GM15510 (cell line): ENCODE results near the gene NCKAP5.

ENCODE experiments used
- POLR2A ChIP-seq: IDR thresholded peaks from 3 replicates; pipeline ENCODE4 v1.6.1; 2011; ENCODE audit warnings: borderline replicate concordance; ENCODE audit not compliant: insufficient read length; ENCODE audit errors: extremely low read depth

NCKAP5 gene

DNA sequence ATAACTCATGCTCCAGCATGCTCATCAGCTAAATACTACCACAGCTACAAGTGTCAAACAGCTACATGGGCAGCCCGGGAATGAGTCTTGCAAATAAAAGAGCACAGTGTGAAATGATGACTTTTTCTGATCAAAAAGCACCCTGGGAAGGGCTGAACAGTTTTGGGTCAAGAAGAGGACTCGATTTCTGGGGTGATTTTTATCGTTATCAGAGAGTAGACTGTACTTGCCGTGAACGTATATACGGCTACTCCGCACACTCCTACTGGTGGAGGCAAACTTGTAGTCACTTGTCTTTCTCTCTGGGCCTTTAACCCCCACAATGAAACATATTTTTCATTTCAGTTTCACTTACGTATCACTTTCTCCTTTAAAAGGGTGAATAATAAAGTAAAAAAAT, 54.4 kb downstream of the NCKAP5 start:
- no peak for TF ChIP-seq POLR2A

GRCh38 chr2:133512121-133512520, 56.1 kb downstream of the NCKAP5 start:
- TF ChIP-seq POLR2A = no peak

DNA sequence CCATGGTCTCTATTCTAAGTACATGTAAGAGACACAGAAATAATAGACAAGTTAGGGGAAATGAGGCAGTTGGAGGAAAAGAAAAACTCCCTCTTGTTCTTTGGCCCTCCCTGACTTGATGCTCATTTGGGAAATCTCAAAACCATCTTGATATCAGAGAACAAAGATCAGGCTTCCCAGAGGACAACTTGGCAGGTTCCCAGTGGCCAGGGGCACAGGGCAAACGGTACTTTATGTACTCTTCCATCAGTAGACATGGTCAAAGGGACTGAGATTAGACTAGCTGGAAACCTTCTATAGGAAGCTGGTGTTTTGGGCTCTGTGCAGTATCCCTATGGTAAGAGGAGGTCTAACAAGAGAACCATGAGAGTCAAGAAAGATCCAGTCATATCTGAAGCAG, 56.6 kb downstream of the NCKAP5 start:
- TF ChIP-seq POLR2A = no peak

- no peak for TF ChIP-seq POLR2A
Measured at GRCh38 chr2:133509777-133510176, 58.5 kb downstream of the NCKAP5 start.

DNA sequence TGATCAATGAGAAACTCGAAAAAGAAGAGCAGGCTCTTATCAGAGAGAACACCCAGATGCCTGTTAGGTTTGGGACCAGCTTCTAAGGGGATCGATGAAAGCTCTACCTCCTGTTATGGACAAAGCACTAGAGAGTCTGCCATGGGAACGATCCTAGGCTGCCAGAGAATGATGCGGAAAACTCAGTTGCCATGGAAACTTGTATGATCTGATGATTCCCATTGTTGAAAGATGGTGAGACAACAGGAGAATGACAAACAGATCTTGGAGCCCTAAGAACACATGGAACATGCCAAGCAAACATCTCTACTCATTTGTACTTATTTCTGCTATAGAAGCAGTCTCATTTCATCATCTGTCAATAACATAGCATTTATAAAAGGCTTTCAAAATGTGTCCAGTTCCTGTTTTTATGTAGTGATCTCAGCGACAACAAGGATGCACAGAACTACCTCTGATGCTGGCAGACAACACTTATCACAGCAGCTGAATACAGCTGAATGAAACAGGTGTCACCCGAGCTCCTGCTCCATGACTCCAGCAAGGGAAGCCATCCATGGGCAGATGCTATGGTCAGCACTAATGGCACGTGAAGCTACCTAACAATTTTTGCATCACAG, 59.6 kb downstream of the NCKAP5 start:
- no peak for TF ChIP-seq POLR2A

DNA sequence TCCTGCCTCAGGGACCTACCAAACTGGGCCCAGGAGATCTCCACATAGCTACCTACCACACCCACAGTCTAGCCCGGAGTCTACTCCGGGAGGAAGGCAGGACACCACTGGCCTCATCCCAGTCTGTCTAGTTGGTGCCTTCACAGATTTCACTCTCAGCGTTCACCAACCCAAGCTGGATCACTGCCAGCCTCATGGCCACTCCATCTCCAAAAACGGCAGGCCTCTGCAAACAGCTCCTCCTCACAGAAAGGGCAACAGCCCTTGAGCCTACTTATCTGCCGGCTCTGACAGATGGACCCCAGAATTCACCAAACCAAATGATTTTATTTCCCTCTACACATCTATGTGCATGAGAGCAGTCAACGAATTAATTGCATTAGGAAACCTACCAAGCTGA, 61.3 kb downstream of the NCKAP5 start:
- TF ChIP-seq POLR2A = no peak

- TF ChIP-seq POLR2A = no peak
Measured at GRCh38 chr2:133504566-133505505, 63.4 kb downstream of the NCKAP5 start.

DNA sequence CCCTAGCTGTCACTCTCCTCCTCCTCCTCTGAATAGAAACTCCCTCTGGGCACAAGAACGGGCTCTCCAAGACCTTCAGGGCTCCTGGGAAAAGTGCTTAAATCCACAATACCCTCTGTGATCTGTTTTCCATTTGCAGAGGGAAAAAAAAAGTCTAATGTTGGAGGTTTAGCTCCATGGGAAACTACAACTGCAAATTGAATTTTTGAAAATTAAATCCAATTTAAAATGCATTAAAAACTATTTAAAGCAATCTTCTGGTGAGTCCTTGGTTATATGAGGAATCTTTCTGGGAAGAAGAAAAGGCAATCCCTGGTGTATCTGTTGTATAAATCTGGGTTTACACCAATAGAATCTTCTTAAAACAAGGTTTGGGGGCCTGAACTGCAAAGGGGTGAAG, 64.3 kb downstream of the NCKAP5 start:
- no peak for TF ChIP-seq POLR2A

DNA sequence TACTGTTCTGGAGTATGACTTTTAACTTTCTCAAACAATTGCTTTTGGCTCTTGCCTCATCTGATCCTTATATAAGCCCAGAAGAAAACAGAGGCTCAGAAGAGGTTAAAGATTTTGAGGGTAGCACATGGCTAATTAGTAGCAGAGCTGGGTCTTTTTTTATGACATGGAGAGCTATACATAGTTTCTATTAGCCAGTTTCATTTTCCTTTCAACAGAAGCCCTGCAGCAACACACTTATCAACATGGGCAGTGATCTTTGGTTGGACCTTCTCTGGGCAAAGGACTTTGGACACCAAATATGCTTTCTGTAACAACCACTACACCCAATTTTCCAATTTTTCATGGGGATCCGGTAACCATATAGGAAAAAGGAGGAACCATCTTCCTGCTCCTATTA, 64.9 kb downstream of the NCKAP5 start:
- TF ChIP-seq POLR2A = no peak

DNA sequence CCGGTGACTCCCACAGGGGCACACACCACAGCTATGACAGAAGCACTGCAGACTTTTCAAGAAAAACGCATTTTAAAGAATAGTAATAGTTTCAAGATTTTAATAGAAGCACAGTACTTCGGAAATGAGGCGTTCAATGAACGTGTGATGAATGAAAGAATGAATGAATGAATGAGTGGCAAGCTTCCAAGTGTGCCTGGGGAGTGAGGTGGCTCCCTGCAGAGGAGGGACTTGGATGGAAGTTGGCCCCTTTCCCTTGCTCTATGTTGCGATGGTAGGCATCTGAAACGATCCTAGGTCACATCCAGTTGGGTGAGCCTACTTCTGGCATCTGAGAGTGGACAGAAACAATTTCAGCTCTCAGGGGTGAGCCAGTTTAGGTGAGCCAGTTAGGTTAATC, 65.6 kb downstream of the NCKAP5 start:
- no peak for TF ChIP-seq POLR2A

DNA sequence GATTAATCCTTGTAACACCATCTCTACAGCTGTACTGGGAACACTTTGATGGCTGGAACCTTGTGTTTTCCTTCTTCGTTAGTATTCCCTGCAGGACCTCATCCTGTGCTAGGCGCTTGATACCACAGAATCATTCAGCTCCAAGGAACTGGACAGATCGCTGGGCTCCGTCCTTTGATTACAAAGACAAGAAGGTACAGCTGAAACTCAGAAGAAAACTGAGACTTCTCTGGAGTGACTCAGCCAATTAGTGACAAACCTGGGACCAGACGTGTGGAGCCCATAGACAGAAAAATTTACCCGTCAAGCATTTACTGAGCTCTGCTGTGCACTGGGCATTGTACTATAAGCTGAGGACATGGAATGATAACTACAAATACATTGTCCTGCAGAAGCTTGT, 67.3 kb downstream of the NCKAP5 start:
- no peak for TF ChIP-seq POLR2A

- TF ChIP-seq POLR2A = no peak
Measured at GRCh38 chr2:133498662-133499585, 69.3 kb downstream of the NCKAP5 start.

- no peak for TF ChIP-seq POLR2A
Measured at GRCh38 chr2:133497951-133498565, 70.2 kb downstream of the NCKAP5 start.

GRCh38 chr2:133497270-133497893, 70.9 kb downstream of the NCKAP5 start:
- no peak for TF ChIP-seq POLR2A

DNA sequence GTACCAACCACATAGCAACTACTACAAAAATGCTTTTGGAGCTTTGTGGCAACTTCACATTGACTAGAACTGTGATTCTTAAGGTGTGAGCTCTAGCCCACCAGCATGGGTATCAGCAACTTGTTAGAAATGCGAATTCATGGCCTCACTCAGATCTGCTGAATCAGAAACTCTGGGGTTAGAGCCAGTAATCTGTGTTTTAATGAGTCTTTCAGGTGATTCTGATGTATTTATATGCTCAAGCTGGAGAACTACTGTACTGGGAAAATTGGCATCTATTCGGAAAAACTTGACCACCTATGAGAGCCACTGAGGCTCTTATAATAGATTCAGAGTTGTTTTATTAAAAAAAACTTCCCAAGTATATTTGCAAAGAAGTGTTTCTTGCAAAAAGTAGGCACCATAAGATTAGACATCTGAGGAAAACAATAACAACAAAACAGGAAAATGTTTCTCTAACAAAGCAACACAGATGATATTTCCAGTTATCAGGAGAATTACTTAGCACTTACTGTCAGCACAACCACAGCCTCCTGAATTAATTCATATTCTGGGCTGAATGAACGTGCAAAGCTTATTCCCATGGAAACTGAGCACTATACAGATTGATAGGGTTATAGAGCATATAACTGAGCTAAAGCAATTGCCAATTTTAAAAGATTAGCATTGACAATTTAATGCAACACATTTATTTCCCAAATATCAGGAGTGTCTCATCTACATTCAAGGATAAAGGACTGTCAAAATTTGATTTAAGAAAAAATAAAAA, 71.6 kb downstream of the NCKAP5 start:
- no peak for TF ChIP-seq POLR2A
